K562 treated with DMSO at 1 percent for 4 hours (cell line): ENCODE results near the gene NAV2. TPM values are rescaled to one million over a fixed set of nuclear protein-coding genes. Genes with fewer than 3 reads are reported as not detected.

ENCODE experiments used
- total RNA-seq: library from RNA; unstranded; fragments of 300-600 nt; gene quantifications from 2 replicates; pipeline ENCODE4 v1.2.3, GENCODE V29; 2022; ENCODE audit not compliant: insufficient read depth

NAV2 gene
- 0.30 and 0.37 TPM in 2 replicates for total RNA-seq

GRCh38 chr11:19712281-19713195, at the start of gene NAV2:
TSS of gene NAV2 (plus strand) at chr11:19712837. CDS start at chr11:19713696, 859 bp downstream.

GRCh38 chr11:20160425-20161229, 448.0 kb downstream of the NAV2 start, which contains the start of gene DBX1:
TSS of gene DBX1 (minus strand) at chr11:20160475. CDS start at chr11:20160324, 151 bp downstream.

